Transverse colon (tissue), 4 donors: ENCODE results near the gene TSPAN9. TPM values are rescaled to one million over a fixed set of nuclear protein-coding genes. Genes with fewer than 3 reads are reported as not detected.

Source experiments
- DNase-seq: peaks from one replicate; pipeline ENCODE4 v3.0.0-alpha.2; 2019
- H3K27ac ChIP-seq, 4 donors: fragments of 200-600 bp; sonication (generic); 2 replicates each; pipeline ENCODE4 v1.5.1; 2016 to 2018; ENCODE audit warnings: inconsistent platforms in 4 of 4
- H3K27me3 ChIP-seq: fragments of 200-600 bp; sonication (generic); 2 replicates; pipeline ENCODE4 v1.5.1; 2017; ENCODE audit warnings: inconsistent platforms
- H3K36me3 ChIP-seq, 4 donors: fragments of 200-600 bp; sonication (generic); 2 replicates each; pipeline ENCODE4 v1.5.1; 2017 to 2019; ENCODE audit warnings: inconsistent platforms in 4 of 4
- H3K4me1 ChIP-seq, 4 donors: fragments of 200-600 bp; sonication (generic); 2 replicates each; pipeline ENCODE4 v1.5.1; 2017 to 2020; ENCODE audit warnings: inconsistent platforms in 4 of 4
- H3K4me3 ChIP-seq, 4 donors: fragments of 200-600 bp; sonication (generic); 1 replicate in 1 of 4; 2 replicates in 3 of 4; pipeline versions ENCODE4 v1.5.1 to v1.6.1; 2017 to 2019; ENCODE audit warnings: inconsistent platforms in 4 of 4
- H3K9me3 ChIP-seq, 2 donors: fragments of 200-600 bp; sonication (generic); 2 replicates each; pipeline ENCODE4 v1.5.1; 2017 to 2019; ENCODE audit warnings: inconsistent platforms in 2 of 2
- EP300 ChIP-seq: sonication (generic); formaldehyde crosslinking; IDR thresholded peaks from one replicate; pipeline ENCODE4 v1.6.1; 2017; ENCODE audit warnings: antibody characterized with exemption, low read depth
- POLR2A ChIP-seq: fragments of 450-650 bp; IDR thresholded peaks from one replicate; pipeline ENCODE4 v1.6.1; 2016; ENCODE audit warnings: antibody characterized with exemption, mild to moderate bottlenecking, moderate library complexity
- POLR2AphosphoS5 ChIP-seq, 3 donors: sonication (generic); formaldehyde crosslinking; IDR thresholded peaks; one replicate each; pipeline ENCODE4 v1.6.1; 2016; ENCODE audit warnings: antibody characterized with exemption in 3 of 3
- WGBS, 2 donors: methylation state at CpG; one replicate each; pipeline ENCODE4 v1.1.5; 2018; ENCODE audit warnings: low coverage in 1 of 2; 5-methylcytosine and 5-hydroxymethylcytosine counted together
- in situ Hi-C, 4 donors: fragments of 200-750 bp; cut with MboI; loops; one replicate each; pipeline versions ENCODE4 v1.15.0 to v1.15.1; 2017; ENCODE audit warnings: low sequenced_read_pairs in 3 of 4, low pct_ligation_motif_present in 1 of 4, low pct_unique_long_range_greater_than_20kb in 1 of 4
- intact Hi-C: fragments of 100-400 bp; cut with DNase I; formaldehyde crosslinking; loops from one replicate; pipeline ENCODE4 v1.15.1; 2023; ENCODE audit warnings: low total_unique reads
- total RNA-seq, 4 donors: library from RNA; depleted of rRNA; stranded (reverse); fragments of >200 nt; gene quantifications; one replicate each; pipeline ENCODE4 v1.1.0, GENCODE V29; 2016
- TF ChIP-seq, protein P1 (sequence below), 5 experiments: fragments of 200-600 bp in 3 of 5; fragments of 450-650 bp in 2 of 5; sonication (generic) in 3 of 5; IDR thresholded peaks; 1 replicate in 2 of 5; 2 replicates in 3 of 5; pipeline ENCODE4 v1.5.1; 2016 to 2017; ENCODE audit warnings: antibody characterized with exemption in 5 of 5, inconsistent platforms in 3 of 5, mild to moderate bottlenecking in 2 of 5, moderate library complexity in 1 of 5

Gene TSPAN9
- total RNA-seq, 4 donors from 2014 or later = 4.2 to 9.3 (median 6.1) TPM

DNA sequence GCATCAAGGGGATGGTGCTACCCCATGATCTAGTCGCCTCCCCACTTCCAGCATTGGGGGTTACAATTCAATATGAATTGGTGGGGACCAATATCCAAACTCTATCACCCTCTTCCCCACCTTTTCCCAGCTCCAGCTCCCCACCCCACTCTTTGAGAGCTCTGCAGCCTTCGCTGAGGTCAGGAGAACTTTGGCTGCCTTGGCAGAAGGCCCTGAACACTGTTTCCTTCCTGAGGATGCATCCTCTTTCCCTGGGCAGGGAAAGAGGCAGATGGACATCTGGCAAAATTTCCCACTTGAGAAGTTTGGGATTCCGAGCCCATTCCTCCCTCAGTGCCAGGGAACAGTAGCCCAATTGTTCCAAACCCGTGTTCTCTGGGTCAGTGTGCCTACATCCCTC lies 169.1 kb downstream of the TSPAN9 start:
- DNase-seq = no peak
- TF ChIP-seq, protein P1, sequence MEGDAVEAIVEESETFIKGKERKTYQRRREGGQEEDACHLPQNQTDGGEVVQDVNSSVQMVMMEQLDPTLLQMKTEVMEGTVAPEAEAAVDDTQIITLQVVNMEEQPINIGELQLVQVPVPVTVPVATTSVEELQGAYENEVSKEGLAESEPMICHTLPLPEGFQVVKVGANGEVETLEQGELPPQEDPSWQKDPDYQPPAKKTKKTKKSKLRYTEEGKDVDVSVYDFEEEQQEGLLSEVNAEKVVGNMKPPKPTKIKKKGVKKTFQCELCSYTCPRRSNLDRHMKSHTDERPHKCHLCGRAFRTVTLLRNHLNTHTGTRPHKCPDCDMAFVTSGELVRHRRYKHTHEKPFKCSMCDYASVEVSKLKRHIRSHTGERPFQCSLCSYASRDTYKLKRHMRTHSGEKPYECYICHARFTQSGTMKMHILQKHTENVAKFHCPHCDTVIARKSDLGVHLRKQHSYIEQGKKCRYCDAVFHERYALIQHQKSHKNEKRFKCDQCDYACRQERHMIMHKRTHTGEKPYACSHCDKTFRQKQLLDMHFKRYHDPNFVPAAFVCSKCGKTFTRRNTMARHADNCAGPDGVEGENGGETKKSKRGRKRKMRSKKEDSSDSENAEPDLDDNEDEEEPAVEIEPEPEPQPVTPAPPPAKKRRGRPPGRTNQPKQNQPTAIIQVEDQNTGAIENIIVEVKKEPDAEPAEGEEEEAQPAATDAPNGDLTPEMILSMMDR (IDR thresholded peaks at IDR 0.05) = no peak
- TF ChIP-seq EP300 (no peak), POLR2A (no peak), POLR2AphosphoS5 (IDR thresholded peaks at IDR 0.05) (no peak)
- Histone ChIP-seq H3K4me1 (no peaks in the 10 kb centered on the region), H3K36me3 (no peaks in the 10 kb centered on the region), H3K27ac (no peak overlapping the region), H3K27me3 (no peaks in the 10 kb centered on the region), H3K9me3 (no peaks in the 10 kb centered on the region), H3K4me3 (no peak overlapping the region)
- intact Hi-C loops = no loop called here
- WGBS, 2 donors = 20 to 68% methylated on average over 1 to 4 of the region's 4 CpGs
- in situ Hi-C loops = no loop called here

DNA sequence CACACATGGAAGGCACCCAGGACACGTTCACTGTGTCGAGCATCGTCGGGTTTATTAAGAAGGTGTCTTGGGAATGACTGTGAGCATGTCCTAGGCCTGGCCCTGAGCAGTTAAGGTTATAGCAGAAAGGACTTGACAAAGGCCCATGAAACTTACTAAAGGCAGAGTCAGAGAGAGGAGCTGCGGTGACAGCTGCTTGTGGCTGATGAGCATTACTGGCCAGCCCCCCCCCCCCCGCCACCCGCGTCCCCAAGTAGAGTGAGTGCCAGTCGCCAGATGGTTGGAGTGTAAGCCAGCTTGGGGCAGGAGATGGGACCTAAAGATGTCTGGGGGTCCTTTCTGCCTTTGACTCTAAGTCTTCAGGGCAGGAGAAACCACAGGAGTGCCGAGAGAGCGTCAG lies 169.9 kb downstream of the TSPAN9 start:
- Histone ChIP-seq H3K9me3 (no peaks in the 10 kb centered on the region), H3K27me3 (no peaks in the 10 kb centered on the region), H3K36me3 (no peaks in the 10 kb centered on the region), H3K4me1 (peaks cover 0 to 5% (median 4%) of the 10 kb centered on the region in 4 donors), H3K27ac (no peak overlapping the region), H3K4me3 (no peak overlapping the region)
- TF ChIP-seq, protein P1 (IDR thresholded peaks at IDR 0.05) = no peak
- intact Hi-C loops = no loop called here
- DNase-seq = no peak
- in situ Hi-C loops = no loop called here
- WGBS, 2 donors = 60 to 93% methylated on average over 3 to 8 of the region's 11 CpGs

GRCh38 chr12:3247629-3248161 lies 170.5 kb downstream of the TSPAN9 start:
- peaks cover 1 to 11% (median 8%) of the 10 kb centered on the region in 4 donors for H3K4me1 ChIP-seq
- TF ChIP-seq POLR2AphosphoS5 (IDR thresholded peaks at IDR 0.05) (no peak), EP300 (no peak), POLR2A (no peak)
- TF ChIP-seq, protein P1 (IDR thresholded peaks at IDR 0.05) = no peak
- intact Hi-C loops (no loop called here), in situ Hi-C loops (no loop called here)
- no peaks in the 10 kb centered on the region for H3K9me3 ChIP-seq
- no peak overlapping the region for H3K27ac ChIP-seq
- 57 to 89% methylated on average over 2 to 9 of the region's 9 CpGs for WGBS, 2 donors
- H3K27me3 ChIP-seq = no peaks in the 10 kb centered on the region
- H3K4me3 ChIP-seq = no peak overlapping the region
- no peak for DNase-seq
- no peaks in the 10 kb centered on the region for H3K36me3 ChIP-seq

DNA sequence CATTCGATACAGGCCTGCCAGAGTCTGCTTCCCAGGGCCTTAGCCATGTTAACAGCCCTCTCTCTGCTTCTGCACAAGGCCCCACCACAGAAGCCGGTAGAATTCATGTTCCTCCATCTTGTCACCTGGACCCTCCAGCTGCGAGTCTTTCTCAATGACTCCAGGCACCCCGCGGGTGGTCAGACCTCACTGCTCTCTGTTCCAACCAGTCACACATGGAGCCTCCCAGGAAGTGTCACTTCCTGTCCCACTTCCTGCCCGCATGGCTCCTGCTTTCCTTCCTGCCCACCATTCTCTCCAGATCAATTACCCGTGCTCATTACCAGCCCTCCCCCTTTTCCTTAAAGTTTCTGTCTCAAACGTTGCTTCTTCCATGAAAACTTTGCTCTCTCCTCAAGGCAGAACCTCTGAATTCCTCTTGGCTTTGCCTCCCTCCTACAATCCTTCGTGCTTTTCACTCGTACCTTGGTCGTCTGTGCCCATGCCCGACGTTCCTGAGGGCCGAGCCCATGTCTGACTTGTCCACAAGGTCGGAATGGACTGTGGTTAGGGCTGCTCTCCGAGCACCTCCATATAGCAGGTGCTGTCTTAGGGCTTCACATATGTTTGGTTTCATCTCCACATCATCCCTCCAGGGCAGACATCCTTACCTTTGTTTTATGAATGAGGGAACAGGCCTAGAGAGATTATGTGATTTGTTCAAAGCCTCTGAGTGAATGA lies 172.1 kb downstream of the TSPAN9 start:
- DNase-seq = no peak
- no peaks in the 10 kb centered on the region for H3K27me3 ChIP-seq
- TF ChIP-seq EP300 (no peak), POLR2A (no peak), POLR2AphosphoS5 (IDR thresholded peaks at IDR 0.05) (no peak)
- TF ChIP-seq, protein P1 (IDR thresholded peaks at IDR 0.05) = no peak
- intact Hi-C loops = no loop called here
- no peak overlapping the region for H3K4me3 ChIP-seq
- in situ Hi-C loops = no loop called here
- H3K4me1 ChIP-seq = peaks cover 5 to 19% (median 15%) of the 10 kb centered on the region in 4 donors
- no peaks in the 10 kb centered on the region for H3K9me3 ChIP-seq
- WGBS, 2 donors = 65 to 85% methylated on average over 7 to 16 of the region's 16 CpGs
- no peak overlapping the region for H3K27ac ChIP-seq
- H3K36me3 ChIP-seq = no peaks in the 10 kb centered on the region
